Type B pancreatic cell (in vitro differentiated cells): Measurements from ENCODE around the gene LITAFD. TPM values are rescaled to one million over a fixed set of nuclear protein-coding genes. Genes with fewer than 3 reads are reported as not detected.
"Not testable (repeated sequence)": the region's sequence is repeated elsewhere in the genome, so short reads cannot be mapped to it uniquely, and the experiment has no call there.

ENCODE experiments used
- DNase-seq: peaks from one replicate; pipeline ENCODE4 v3.0.0; 2021; ENCODE audit warnings: mixed read lengths; ENCODE audit not compliant: unreplicated experiment; ENCODE audit errors: extremely low spot score
- H3K27ac Mint-ChIP-seq: 2 replicates; pipeline ENCODE4 v1.8.0; 2021; ENCODE audit warnings: mild to moderate bottlenecking, mixed read lengths
- H3K27me3 Mint-ChIP-seq: 2 replicates; pipeline ENCODE4 v1.8.0; 2021; ENCODE audit warnings: mixed read lengths
- H3K36me3 Mint-ChIP-seq: 2 replicates; pipeline ENCODE4 v1.8.0; 2021; ENCODE audit warnings: mixed read lengths
- H3K4me1 Mint-ChIP-seq: one replicate; pipeline ENCODE4 v1.8.0; 2021; ENCODE audit warnings: mixed read lengths; ENCODE audit not compliant: unreplicated experiment
- H3K4me3 Mint-ChIP-seq: 2 replicates; pipeline ENCODE4 v1.8.0; 2021; ENCODE audit warnings: mild to moderate bottlenecking, mixed read lengths
- H3K9me3 Mint-ChIP-seq: 2 replicates; pipeline ENCODE4 v1.8.0; 2021; ENCODE audit warnings: mixed read lengths
- CTCF ChIP-seq: fragments of 200-600 bp; sonication (generic); conservative IDR thresholded peaks from 2 replicates; pipeline ENCODE4 v1.5.0; 2021; ENCODE audit warnings: antibody characterized with exemption, mild to moderate bottlenecking
- long read RNA-seq: library from polyadenylated mRNA; unstranded; transcript quantifications from one replicate; pipeline ENCODE4 v2.0.0, GENCODE V29; 2020
- total RNA-seq: library from RNA; stranded (reverse); gene quantifications from 2 replicates; pipeline ENCODE4 v1.2.1, GENCODE V29; 2021; ENCODE audit warnings: low replicate concordance

Gene LITAFD
- not detected in 2 replicates for total RNA-seq
- long read RNA-seq: 0 reads

GRCh38 chr16:8882041-8882617 lies at the start of gene LITAFD:
TSS of gene LITAFD (plus strand) at chr16:8882351. CDS start at chr16:8884356, 2,005 bp downstream.
- H3K36me3 Mint-ChIP-seq: peaks cover 3% of the 10 kb centered on the region
- no peaks in the 10 kb centered on the region for H3K9me3 Mint-ChIP-seq
- H3K4me3 Mint-ChIP-seq: no peak within 1 kb of the TSS
- no peak for TF ChIP-seq CTCF
- peaks cover 25% of the 10 kb centered on the region for H3K4me1 Mint-ChIP-seq
- no peak for DNase-seq
- no peak within 1 kb of the TSS for H3K27ac Mint-ChIP-seq
- H3K27me3 Mint-ChIP-seq: no peaks in the 10 kb centered on the region

- no peaks in the 10 kb centered on the region for H3K27me3 Mint-ChIP-seq
- H3K4me3 Mint-ChIP-seq: no peak overlapping the region
- H3K4me1 Mint-ChIP-seq: no peaks in the 10 kb centered on the region
- no peaks in the 10 kb centered on the region for H3K9me3 Mint-ChIP-seq
- H3K27ac Mint-ChIP-seq: no peak overlapping the region
- DNase-seq: no peak
- peaks cover 21% of the 10 kb centered on the region for H3K36me3 Mint-ChIP-seq
- TF ChIP-seq CTCF: no peak
Measured at GRCh38 chr16:8832717-8833105, 49.4 kb upstream of the LITAFD start.

- not testable (repeated sequence) for DNase-seq, H3K27ac Mint-ChIP-seq, H3K4me1 Mint-ChIP-seq, H3K27me3 Mint-ChIP-seq, H3K36me3 Mint-ChIP-seq, H3K4me3 Mint-ChIP-seq, H3K9me3 Mint-ChIP-seq
Measured at GRCh38 chr16:8836797-8837196, 45.4 kb upstream of the LITAFD start.

- not testable (repeated sequence) for DNase-seq, H3K9me3 Mint-ChIP-seq, H3K4me1 Mint-ChIP-seq, H3K4me3 Mint-ChIP-seq, H3K27me3 Mint-ChIP-seq, H3K27ac Mint-ChIP-seq
- H3K36me3 Mint-ChIP-seq: peaks cover 12% of the 10 kb centered on the region
Measured at GRCh38 chr16:8837594-8837993, 44.6 kb upstream of the LITAFD start.

- Mint-ChIP-seq H3K27ac (peak overlapping the region; percentile 42), H3K36me3 (peaks cover 23% of the 10 kb centered on the region)
- H3K4me3 Mint-ChIP-seq, H3K9me3 Mint-ChIP-seq, H3K27me3 Mint-ChIP-seq, DNase-seq, H3K4me1 Mint-ChIP-seq: not testable (repeated sequence)
Measured at GRCh38 chr16:8842016-8842415, 40.1 kb upstream of the LITAFD start.

GRCh38 chr16:8843296-8843695 lies 38.9 kb upstream of the LITAFD start:
- not testable (repeated sequence) for H3K9me3 Mint-ChIP-seq, H3K4me1 Mint-ChIP-seq, H3K27me3 Mint-ChIP-seq, H3K27ac Mint-ChIP-seq, H3K4me3 Mint-ChIP-seq, DNase-seq
- peaks cover 23% of the 10 kb centered on the region for H3K36me3 Mint-ChIP-seq

GRCh38 chr16:8845699-8846298 lies 36.4 kb upstream of the LITAFD start:
- Mint-ChIP-seq H3K4me1 (peaks cover 8% of the 10 kb centered on the region), H3K27ac (no peak overlapping the region), H3K27me3 (no peaks in the 10 kb centered on the region), H3K9me3 (no peaks in the 10 kb centered on the region), H3K36me3 (peaks cover 23% of the 10 kb centered on the region), H3K4me3 (no peak overlapping the region)
- TF ChIP-seq CTCF: no peak
- no peak for DNase-seq
